HEK293 (cell line): ENCODE data around the gene ACTR3C.

Source experiments
- CTCF ChIA-PET: fragments of 350-600 bp; formaldehyde crosslinking; extraction: SDS; loops from one replicate; lab custom pipeline; 2021; ENCODE audit warnings: antibody characterized with exemption; lab: Yijun Ruan, JAX
- POLR2A ChIA-PET: fragments of 300-600 bp; formaldehyde crosslinking; extraction: SDS; loops from one replicate; lab custom pipeline; 2020; ENCODE audit warnings: antibody characterized with exemption, inconsistent platforms; lab: Yijun Ruan, JAX
- H3K27ac ChIP-seq: fragments of 200-500 bp; sonication (Bioruptor generic); 2 replicates; pipeline ENCODE4 v1.5.1; 2014; ENCODE audit warnings: low read depth, low read length, control low read depth, inconsistent platforms; ENCODE audit errors: extremely low read depth
- H3K36me3 ChIP-seq, 2 experiments: fragments of 200-500 bp in 1 of 2; sonication (Bioruptor generic) in 1 of 2; 1 replicate in 1 of 2; 2 replicates in 1 of 2; pipeline ENCODE4 v1.5.1; 2014 to 2017; ENCODE audit warnings: inconsistent platforms in 2 of 2, low read length in 2 of 2; ENCODE audit not compliant: control insufficient read depth in 2 of 2, insufficient read depth in 1 of 2
- H3K4me1 ChIP-seq: fragments of 200-500 bp; sonication (Bioruptor generic); 2 replicates; pipeline ENCODE4 v1.5.1; 2014; ENCODE audit warnings: mild to moderate bottlenecking, low read length, inconsistent platforms; ENCODE audit not compliant: control insufficient read depth, insufficient read depth
- H3K4me3 ChIP-seq: 2 replicates; pipeline ENCODE4 v1.5.1; 2011; ENCODE audit warnings: low read depth, mild to moderate bottlenecking, control low read depth, low read length, moderate library complexity
- H3K9me3 ChIP-seq: fragments of 200-500 bp; sonication (Bioruptor generic); 2 replicates; pipeline ENCODE4 v1.5.1; 2014; ENCODE audit warnings: low read depth, low read length, inconsistent platforms; ENCODE audit not compliant: control insufficient read depth, insufficient read depth
- EGR2 ChIP-seq: fragments of 450-650 bp; formaldehyde crosslinking; IDR thresholded peaks from 2 replicates; pipeline ENCODE4 v1.5.1; 2016; ENCODE audit warnings: low read depth, missing biosample characterization, missing genetic modification characterization
- GLI4 ChIP-seq: fragments of 450-650 bp; formaldehyde crosslinking; IDR thresholded peaks from 2 replicates; pipeline ENCODE4 v1.5.1; 2016; ENCODE audit warnings: missing biosample characterization, missing genetic modification characterization
- KLF16 ChIP-seq: fragments of 450-650 bp; formaldehyde crosslinking; IDR thresholded peaks from 2 replicates; pipeline ENCODE4 v1.5.1; 2017; ENCODE audit warnings: missing biosample characterization, missing genetic modification characterization
- SCRT1 ChIP-seq: fragments of 450-650 bp; formaldehyde crosslinking; IDR thresholded peaks from 2 replicates; pipeline ENCODE4 v1.5.1; 2016; ENCODE audit warnings: missing biosample characterization, missing genetic modification characterization, borderline replicate concordance
- TCF7L2 ChIP-seq: IDR thresholded peaks from 2 replicates; pipeline ENCODE4 v1.6.1; 2011; ENCODE audit warnings: low read depth, mild to moderate bottlenecking, inconsistent platforms, low read length, moderate library complexity, borderline replicate concordance
- ZFHX2 ChIP-seq: fragments of 450-650 bp; formaldehyde crosslinking; conservative IDR thresholded peaks from 2 replicates; pipeline ENCODE4 v1.5.1; 2016; ENCODE audit warnings: missing biosample characterization, missing genetic modification characterization
- ZFP37 ChIP-seq: fragments of 450-650 bp; formaldehyde crosslinking; IDR thresholded peaks from 2 replicates; pipeline ENCODE4 v1.5.1; 2016; ENCODE audit warnings: missing biosample characterization, missing genetic modification characterization
- ZIC2 ChIP-seq: fragments of 450-650 bp; formaldehyde crosslinking; IDR thresholded peaks from 2 replicates; pipeline ENCODE4 v1.5.1; 2016; ENCODE audit warnings: missing biosample characterization, missing genetic modification characterization
- ZNF391 ChIP-seq: fragments of 450-650 bp; formaldehyde crosslinking; IDR thresholded peaks from 2 replicates; pipeline ENCODE4 v1.5.1; 2016; ENCODE audit warnings: low read depth, missing biosample characterization, missing genetic modification characterization, borderline replicate concordance
- ZNF473 ChIP-seq: fragments of 450-650 bp; formaldehyde crosslinking; IDR thresholded peaks from 2 replicates; pipeline ENCODE4 v1.5.1; 2017; ENCODE audit warnings: missing biosample characterization, missing genetic modification characterization
- ZNF530 ChIP-seq: fragments of 450-650 bp; formaldehyde crosslinking; IDR thresholded peaks from 2 replicates; pipeline ENCODE4 v1.5.1; 2016; ENCODE audit warnings: low read depth, missing biosample characterization, missing genetic modification characterization
- ZNF560 ChIP-seq: fragments of 450-650 bp; formaldehyde crosslinking; IDR thresholded peaks from 2 replicates; pipeline ENCODE4 v1.5.1; 2017; ENCODE audit warnings: missing biosample characterization, missing genetic modification characterization, borderline replicate concordance
- ZNF623 ChIP-seq: fragments of 450-650 bp; formaldehyde crosslinking; IDR thresholded peaks from 2 replicates; pipeline ENCODE4 v1.5.1; 2016; ENCODE audit warnings: missing biosample characterization, missing genetic modification characterization
- ZNF707 ChIP-seq: fragments of 450-650 bp; formaldehyde crosslinking; IDR thresholded peaks from 2 replicates; pipeline ENCODE4 v1.5.1; 2016; ENCODE audit warnings: missing biosample characterization, missing genetic modification characterization
- TF ChIP-seq, protein P1 (sequence below): IDR thresholded peaks from 2 replicates; pipeline ENCODE4 v1.6.1; 2011; ENCODE audit warnings: mild to moderate bottlenecking, low read depth, low read length, borderline replicate concordance
- TF ChIP-seq, protein P2 (sequence below): fragments of 450-650 bp; formaldehyde crosslinking; IDR thresholded peaks from 2 replicates; pipeline ENCODE4 v1.5.1; 2016; ENCODE audit warnings: missing biosample characterization, missing genetic modification characterization
- TF ChIP-seq, protein P3 (sequence below): fragments of 450-650 bp; formaldehyde crosslinking; IDR thresholded peaks from 2 replicates; pipeline ENCODE4 v1.5.0; 2017; ENCODE audit warnings: missing biosample characterization, missing genetic modification characterization, borderline replicate concordance

Gene ACTR3C

DNA sequence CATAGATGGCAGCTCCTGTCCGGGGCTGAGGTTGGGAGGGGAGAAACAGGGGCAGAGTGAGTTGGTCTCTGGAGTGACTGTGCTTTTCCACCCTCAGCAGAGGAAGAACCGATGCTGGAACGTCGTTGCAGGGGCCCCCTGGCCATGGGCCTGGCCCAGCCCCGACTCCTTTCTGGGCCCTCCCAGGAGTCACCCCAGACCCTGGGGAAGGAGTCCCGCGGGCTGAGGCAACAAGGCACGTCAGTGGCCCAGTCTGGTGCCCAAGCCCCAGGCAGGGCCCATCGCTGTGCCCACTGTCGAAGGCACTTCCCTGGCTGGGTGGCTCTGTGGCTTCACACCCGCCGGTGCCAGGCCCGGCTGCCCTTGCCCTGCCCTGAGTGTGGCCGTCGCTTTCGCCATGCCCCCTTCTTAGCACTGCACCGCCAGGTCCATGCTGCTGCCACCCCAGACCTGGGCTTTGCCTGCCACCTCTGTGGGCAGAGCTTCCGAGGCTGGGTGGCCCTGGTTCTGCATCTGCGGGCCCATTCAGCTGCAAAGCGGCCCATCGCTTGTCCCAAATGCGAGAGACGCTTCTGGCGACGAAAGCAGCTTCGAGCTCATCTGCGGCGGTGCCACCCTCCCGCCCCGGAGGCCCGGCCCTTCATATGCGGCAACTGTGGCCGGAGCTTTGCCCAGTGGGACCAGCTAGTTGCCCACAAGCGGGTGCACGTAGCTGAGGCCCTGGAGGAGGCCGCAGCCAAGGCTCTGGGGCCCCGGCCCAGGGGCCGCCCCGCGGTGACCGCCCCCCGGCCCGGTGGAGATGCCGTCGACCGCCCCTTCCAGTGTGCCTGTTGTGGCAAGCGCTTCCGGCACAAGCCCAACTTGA lies 48.0 kb upstream of the ACTR3C start:
- ChIA-PET POLR2A (interaction anchor here (0.6 to 1.5 kb wide), 2 partner anchors 13 to 30 kb away, joined by 3 to 4 read pairs; no protein-coding TSS in a partner anchor), CTCF (interaction anchor here (0.6 to 0.8 kb wide), 3 partner anchors 47 to 648 kb away, joined by 3 to 4 read pairs (median 3); partner anchors contain the start of gene ZNF862)
- no peak overlapping the region for H3K4me3 ChIP-seq
- peaks cover 0 to 52% of the 10 kb centered on the region in 2 experiments; a peak in 1 of 3 replicates for H3K36me3 ChIP-seq
- no peaks in the 10 kb centered on the region for H3K4me1 ChIP-seq
- no peak overlapping the region for H3K27ac ChIP-seq
- no peaks in the 10 kb centered on the region for H3K9me3 ChIP-seq
- TF ChIP-seq, protein P1, sequence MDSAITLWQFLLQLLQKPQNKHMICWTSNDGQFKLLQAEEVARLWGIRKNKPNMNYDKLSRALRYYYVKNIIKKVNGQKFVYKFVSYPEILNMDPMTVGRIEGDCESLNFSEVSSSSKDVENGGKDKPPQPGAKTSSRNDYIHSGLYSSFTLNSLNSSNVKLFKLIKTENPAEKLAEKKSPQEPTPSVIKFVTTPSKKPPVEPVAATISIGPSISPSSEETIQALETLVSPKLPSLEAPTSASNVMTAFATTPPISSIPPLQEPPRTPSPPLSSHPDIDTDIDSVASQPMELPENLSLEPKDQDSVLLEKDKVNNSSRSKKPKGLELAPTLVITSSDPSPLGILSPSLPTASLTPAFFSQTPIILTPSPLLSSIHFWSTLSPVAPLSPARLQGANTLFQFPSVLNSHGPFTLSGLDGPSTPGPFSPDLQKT = no peak
- TF ChIP-seq TCF7L2 (no peak), SCRT1 (tag by site-specific recombination) (no peak), ZNF560 (tag by site-specific recombination) (no peak), ZFP37 (no peak), ZNF391 (tag by site-specific recombination) (no peak), ZNF473 (tag by site-specific recombination) (no peak)
- TF ChIP-seq, protein P2, sequence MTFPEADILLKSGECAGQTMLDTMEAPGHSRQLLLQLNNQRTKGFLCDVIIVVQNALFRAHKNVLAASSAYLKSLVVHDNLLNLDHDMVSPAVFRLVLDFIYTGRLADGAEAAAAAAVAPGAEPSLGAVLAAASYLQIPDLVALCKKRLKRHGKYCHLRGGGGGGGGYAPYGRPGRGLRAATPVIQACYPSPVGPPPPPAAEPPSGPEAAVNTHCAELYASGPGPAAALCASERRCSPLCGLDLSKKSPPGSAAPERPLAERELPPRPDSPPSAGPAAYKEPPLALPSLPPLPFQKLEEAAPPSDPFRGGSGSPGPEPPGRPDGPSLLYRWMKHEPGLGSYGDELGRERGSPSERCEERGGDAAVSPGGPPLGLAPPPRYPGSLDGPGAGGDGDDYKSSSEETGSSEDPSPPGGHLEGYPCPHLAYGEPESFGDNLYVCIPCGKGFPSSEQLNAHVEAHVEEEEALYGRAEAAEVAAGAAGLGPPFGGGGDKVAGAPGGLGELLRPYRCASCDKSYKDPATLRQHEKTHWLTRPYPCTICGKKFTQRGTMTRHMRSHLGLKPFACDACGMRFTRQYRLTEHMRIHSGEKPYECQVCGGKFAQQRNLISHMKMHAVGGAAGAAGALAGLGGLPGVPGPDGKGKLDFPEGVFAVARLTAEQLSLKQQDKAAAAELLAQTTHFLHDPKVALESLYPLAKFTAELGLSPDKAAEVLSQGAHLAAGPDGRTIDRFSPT = peak; percentile 59; the same call in 1 of the 2 replicates

DNA sequence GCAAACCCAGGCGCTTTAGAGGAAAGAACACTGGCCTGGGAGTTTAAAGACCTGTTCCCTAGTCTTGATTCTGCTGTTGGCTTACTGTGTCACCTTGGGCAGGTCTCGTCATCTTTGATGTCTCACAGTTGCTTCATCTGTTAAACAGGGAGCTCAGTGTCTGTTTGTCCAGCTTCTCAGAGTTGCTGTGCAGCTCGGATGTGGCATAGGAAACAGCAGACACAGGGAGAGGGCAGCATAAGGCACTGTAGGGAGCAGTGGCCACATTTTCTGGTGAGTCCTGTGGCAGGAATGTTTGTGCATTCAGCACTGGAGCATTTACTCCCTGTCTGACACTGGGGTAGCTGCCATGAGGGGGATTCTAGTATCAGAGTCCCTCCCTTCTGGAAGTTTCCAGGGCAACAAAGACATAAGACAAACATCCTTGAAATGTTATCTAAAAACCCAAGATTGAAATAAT lies 47.3 kb upstream of the ACTR3C start:
- H3K27ac ChIP-seq = no peak overlapping the region
- no peak overlapping the region for H3K4me3 ChIP-seq
- H3K4me1 ChIP-seq = no peaks in the 10 kb centered on the region
- no peaks in the 10 kb centered on the region for H3K9me3 ChIP-seq
- ChIA-PET CTCF (interaction anchor here (0.6 to 0.8 kb wide), 3 partner anchors 15 to 533 kb away, joined by 3 read pairs; partner anchors contain the start of gene ZNF862), POLR2A (interaction anchor here (0.6 to 1.5 kb wide), 2 partner anchors 13 to 31 kb away, joined by 3 to 4 read pairs; no protein-coding TSS in a partner anchor)
- TF ChIP-seq ZNF707 (tag by site-specific recombination) (no peak), ZNF623 (tag by site-specific recombination) (0 out of 2 replicates have a peak, but pooled peaks have one; percentile 42), ZNF530 (tag by site-specific recombination) (no peak), GLI4 (tag by site-specific recombination) (no peak), KLF16 (tag by site-specific recombination) (no peak)
- H3K36me3 ChIP-seq = peaks cover 0 to 52% of the 10 kb centered on the region in 2 experiments; a peak in 1 of 3 replicates

DNA sequence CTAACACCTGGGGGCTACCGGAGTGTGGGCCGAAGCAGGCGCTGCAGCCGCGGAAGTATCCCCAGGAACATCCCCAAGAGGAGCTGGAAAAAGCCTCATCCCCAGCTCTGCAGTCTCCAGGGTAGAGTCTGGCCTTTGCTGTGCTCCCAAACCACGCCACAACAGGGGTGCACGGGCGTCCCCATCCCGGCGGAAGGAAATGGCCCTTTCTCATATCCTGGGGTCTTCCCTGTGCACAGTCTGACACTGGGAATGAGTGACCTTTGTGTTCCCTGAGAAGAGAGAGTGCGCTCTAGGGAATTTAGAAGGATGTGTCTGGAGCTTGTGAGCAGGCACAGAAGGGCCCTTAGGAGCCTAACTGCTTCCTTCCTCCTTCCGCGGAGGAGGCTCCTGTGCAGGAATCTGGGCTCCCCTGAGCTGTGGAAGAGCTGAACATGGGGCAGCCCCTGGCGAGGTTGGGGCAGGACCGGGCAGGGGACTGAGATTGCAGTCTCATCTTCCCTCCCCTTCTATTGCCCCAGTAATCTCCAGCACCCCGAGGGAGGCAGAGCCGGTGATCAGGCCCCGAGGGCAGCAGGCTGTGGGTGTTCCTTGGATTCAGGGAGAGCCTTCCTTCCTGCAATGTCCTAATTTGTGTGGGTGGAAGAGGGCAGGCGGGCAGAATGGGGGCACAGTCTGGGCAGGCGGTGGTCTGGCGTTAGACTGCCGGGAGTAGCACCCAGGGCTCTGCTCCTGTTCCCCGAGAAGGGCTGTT lies 46.6 kb upstream of the ACTR3C start:
- no peaks in the 10 kb centered on the region for H3K4me1 ChIP-seq
- peaks cover 0 to 52% of the 10 kb centered on the region in 2 experiments; a peak in 1 of 3 replicates for H3K36me3 ChIP-seq
- CTCF ChIA-PET = interaction anchor here (0.7 to 0.9 kb wide), 2 partner anchors 12 to 16 kb away, joined by 3 read pairs; no protein-coding TSS in a partner anchor
- POLR2A ChIA-PET = interaction anchor here (1.1 to 2.5 kb wide), 3 partner anchors 8 to 48 kb away, joined by 3 to 18 read pairs (median 3); no protein-coding TSS in a partner anchor
- TF ChIP-seq ZFHX2 (tag by site-specific recombination) = peak; percentile 81
- TF ChIP-seq ZIC2 (tag by site-specific recombination) = peak; percentile 5; the same call in 1 of the 2 replicates
- peak; percentile 76 for TF ChIP-seq EGR2 (tag by site-specific recombination)
- TF ChIP-seq, protein P3, sequence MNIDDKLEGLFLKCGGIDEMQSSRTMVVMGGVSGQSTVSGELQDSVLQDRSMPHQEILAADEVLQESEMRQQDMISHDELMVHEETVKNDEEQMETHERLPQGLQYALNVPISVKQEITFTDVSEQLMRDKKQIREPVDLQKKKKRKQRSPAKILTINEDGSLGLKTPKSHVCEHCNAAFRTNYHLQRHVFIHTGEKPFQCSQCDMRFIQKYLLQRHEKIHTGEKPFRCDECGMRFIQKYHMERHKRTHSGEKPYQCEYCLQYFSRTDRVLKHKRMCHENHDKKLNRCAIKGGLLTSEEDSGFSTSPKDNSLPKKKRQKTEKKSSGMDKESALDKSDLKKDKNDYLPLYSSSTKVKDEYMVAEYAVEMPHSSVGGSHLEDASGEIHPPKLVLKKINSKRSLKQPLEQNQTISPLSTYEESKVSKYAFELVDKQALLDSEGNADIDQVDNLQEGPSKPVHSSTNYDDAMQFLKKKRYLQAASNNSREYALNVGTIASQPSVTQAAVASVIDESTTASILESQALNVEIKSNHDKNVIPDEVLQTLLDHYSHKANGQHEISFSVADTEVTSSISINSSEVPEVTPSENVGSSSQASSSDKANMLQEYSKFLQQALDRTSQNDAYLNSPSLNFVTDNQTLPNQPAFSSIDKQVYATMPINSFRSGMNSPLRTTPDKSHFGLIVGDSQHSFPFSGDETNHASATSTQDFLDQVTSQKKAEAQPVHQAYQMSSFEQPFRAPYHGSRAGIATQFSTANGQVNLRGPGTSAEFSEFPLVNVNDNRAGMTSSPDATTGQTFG (tag by site-specific recombination) = no peak
- H3K9me3 ChIP-seq = no peaks in the 10 kb centered on the region
- H3K4me3 ChIP-seq = peak overlapping the region; percentile 89
- H3K27ac ChIP-seq = peak overlapping the region; percentile 74; the same call in 1 of the 2 replicates
